RWPE1 (cell line): ENCODE data around the gene SCO2.

ENCODE experiments used
- CTCF ChIA-PET: fragments of 350-600 bp; sonication (Branson Sonifier 250); formaldehyde crosslinking; extraction: SDS; loops from one replicate; lab custom pipeline; 2021; lab: Yijun Ruan, JAX
- POLR2A ChIA-PET: fragments of 400-600 bp; formaldehyde crosslinking; extraction: SDS; loops from one replicate; lab custom pipeline; 2020; ENCODE audit warnings: antibody characterized with exemption; ENCODE audit not compliant: low non-redundant PET; lab: Yijun Ruan, JAX
- DNase-seq: peaks from one replicate; pipeline ENCODE4 v3.0.0; 2012; ENCODE audit warnings: low spot score
- H3K27ac ChIP-seq: fragments of 450-650 bp; 2 replicates; pipeline ENCODE4 v1.5.1; 2017
- CTCF ChIP-seq: fragments of 450-650 bp; conservative IDR thresholded peaks from 2 replicates; pipeline ENCODE4 v1.5.1; 2017; ENCODE audit warnings: low read depth, mild to moderate bottlenecking

Gene SCO2

GRCh38 chr22:50529897-50530579 is 4.6 kb upstream of the SCO2 start, which contains the start of gene TYMP:
Gene TYMP (minus strand): TSS chr22:50530012. CDS start chr22:50529709, 303 bp downstream.
- CTCF ChIA-PET = interaction anchor here (0.9 kb wide), 1 partner anchor 10 kb away, joined by 4 read pairs; no protein-coding TSS in a partner anchor
- POLR2A ChIA-PET = interaction anchor here (0.9 to 1.0 kb wide), 2 partner anchors 33 to 53 kb away, joined by 3 to 4 read pairs; partner anchors contain the start of genes CHKB and SYCE3
- DNase-seq = no peak
- H3K27ac ChIP-seq = peak within 1 kb of the TSS; percentile 97
- TF ChIP-seq CTCF = no peak

GRCh38 chr22:50529416-50529896 is 4.1 kb upstream of the SCO2 start:
- DNase-seq = no peak
- CTCF ChIA-PET = interaction anchor here (0.7 to 0.9 kb wide), 2 partner anchors 10 to 33 kb away, joined by 4 read pairs; partner anchors contain the start of gene SYCE3
- POLR2A ChIA-PET = interaction anchor here (0.9 to 1.0 kb wide), 2 partner anchors 33 to 53 kb away, joined by 3 to 4 read pairs; partner anchors contain the start of genes CHKB and SYCE3
- no peak for TF ChIP-seq CTCF
- H3K27ac ChIP-seq = peak overlapping the region; percentile 97

- no peak for TF ChIP-seq CTCF
- peak overlapping the region; percentile 97 for H3K27ac ChIP-seq
- no peak for DNase-seq
- ChIA-PET POLR2A (interaction anchor here (0.9 kb wide), 1 partner anchor 34 kb away, joined by 3 read pairs; the partner anchor contains the start of gene SYCE3), CTCF (interaction anchor here (0.7 kb wide), 1 partner anchor 34 kb away, joined by 4 read pairs; the partner anchor contains the start of gene SYCE3)
These were observed 3.5 kb upstream of the SCO2 start for GRCh38 chr22:50528682-50529415.

GRCh38 chr22:50527921-50528681 is 2.7 kb upstream of the SCO2 start:
- TF ChIP-seq CTCF = no peak
- POLR2A ChIA-PET = interaction anchor here (0.9 kb wide), 1 partner anchor 35 kb away, joined by 3 read pairs; the partner anchor contains the start of gene SYCE3

GRCh38 chr22:50526834-50527801 is 1.7 kb upstream of the SCO2 start:
- peak overlapping the region; percentile 97 for H3K27ac ChIP-seq
- no peak for TF ChIP-seq CTCF
- ChIA-PET POLR2A (interaction anchor here (0.6 to 1.0 kb wide), 3 partner anchors 11 to 36 kb away, joined by 4 to 12 read pairs (median 9); partner anchors contain the start of gene SYCE3), CTCF (interaction anchor here (0.7 kb wide), 1 partner anchor 35 kb away, joined by 3 read pairs; the partner anchor contains the start of gene SYCE3)
- DNase-seq = no peak

More at GRCh38 chr22:50527921-50528681, 2.7 kb upstream of the SCO2 start:
- H3K27ac ChIP-seq = peak overlapping the region; percentile 97
- DNase-seq = no peak
- CTCF ChIA-PET = no interaction called here
